ENCODE data around the gene WDR18. TPM values are rescaled to one million over a fixed set of nuclear protein-coding genes. Genes with fewer than 3 reads are reported as not detected.

The WDR18 gene
- total RNA-seq, result 29.2 TPM
- long read RNA-seq, transcript WDR18-202 (10 exons, 1,608 nt), result major isoform, 49 of 81 reads
- long read RNA-seq, partial matches to known transcripts, result 19 of 81 reads
- long read RNA-seq, other reads (novel, unspliced or antisense), result 12 of 81 reads

- DNase-seq, result peak; percentile 96
- peak within 1 kb of the TSS; percentile 91 for H3K27ac ChIP-seq
- intact Hi-C loops (cut with DNase I), result loop anchor here (5.0 to 10.0 kb wide), 2 partner anchors 62 to 210 kb away; no protein-coding TSS in a partner anchor
These were observed at the start of gene WDR18 for GRCh38 chr19:984165-984967. Gene WDR18 (plus strand): TSS chr19:984345. CDS start chr19:984354, 9 bp downstream.

GRCh38 chr19:934865-935479, 49.2 kb upstream of the WDR18 start:
- Histone ChIP-seq H3K27ac (peak overlapping the region; percentile 65), H3K4me1 (peaks cover 48% of the 10 kb centered on the region), H3K27me3 (ENCODE audit: low read depth) (no peaks in the 10 kb centered on the region), H3K9me3 (no peaks in the 10 kb centered on the region), H3K36me3 (peaks cover 7% of the 10 kb centered on the region), H3K4me3 (peak overlapping the region; percentile 16)
- TF ChIP-seq CTCF (IDR thresholded peaks at IDR 0.05), result no peak
- peak; percentile 95 for DNase-seq
- ATAC-seq, result peak; percentile 96 to 98
- intact Hi-C loops (cut with DNase I), result no loop called here

More at GRCh38 chr19:984165-984967, at the start of gene WDR18:
- Histone ChIP-seq H3K36me3 (peaks cover 19% of the 10 kb centered on the region), H3K4me1 (peaks cover 33% of the 10 kb centered on the region), H3K9me3 (no peaks in the 10 kb centered on the region), H3K27me3 (ENCODE audit: low read depth) (no peaks in the 10 kb centered on the region), H3K4me3 (peak within 1 kb of the TSS; percentile 91)
- TF ChIP-seq CTCF (IDR thresholded peaks at IDR 0.05), result peak; percentile 49
- ATAC-seq, result peak; percentile 93 to 97

- Histone ChIP-seq H3K4me1 (peaks cover 59% of the 10 kb centered on the region), H3K9me3 (no peaks in the 10 kb centered on the region), H3K27me3 (ENCODE audit: low read depth) (no peaks in the 10 kb centered on the region), H3K36me3 (peaks cover 4% of the 10 kb centered on the region), H3K27ac (no peak overlapping the region), H3K4me3 (no peak overlapping the region)
- ATAC-seq, result no peak
- DNase-seq, result no peak
- intact Hi-C loops (cut with DNase I), result no loop called here
- TF ChIP-seq CTCF (IDR thresholded peaks at IDR 0.05), result no peak
These were observed 48.0 kb upstream of the WDR18 start for GRCh38 chr19:936175-936546.

GRCh38 chr19:937259-937694, 46.9 kb upstream of the WDR18 start:
- Histone ChIP-seq H3K9me3 (no peaks in the 10 kb centered on the region), H3K36me3 (peaks cover 4% of the 10 kb centered on the region), H3K27ac (no peak overlapping the region), H3K4me1 (peaks cover 63% of the 10 kb centered on the region), H3K4me3 (no peak overlapping the region), H3K27me3 (ENCODE audit: low read depth) (no peaks in the 10 kb centered on the region)
- DNase-seq (no peak), ATAC-seq (no peak)
- TF ChIP-seq CTCF (IDR thresholded peaks at IDR 0.05), result no peak
- intact Hi-C loops (cut with DNase I), result no loop called here

GRCh38 chr19:938233-938923, 45.8 kb upstream of the WDR18 start:
- TF ChIP-seq CTCF (IDR thresholded peaks at IDR 0.05), result no peak
- intact Hi-C loops (cut with DNase I), result no loop called here
- no peak overlapping the region for H3K27ac ChIP-seq
- H3K36me3 ChIP-seq, result peaks cover 4% of the 10 kb centered on the region
- no peak overlapping the region for H3K4me3 ChIP-seq
- peaks cover 53% of the 10 kb centered on the region for H3K4me1 ChIP-seq
- no peaks in the 10 kb centered on the region for H3K9me3 ChIP-seq
- DNase-seq, result no peak
- no peaks in the 10 kb centered on the region for H3K27me3 ChIP-seq (ENCODE audit: low read depth)
- no peak for ATAC-seq

Data from lower lobe of right lung (tissue), 2 donors.